Suprapubic skin (tissue), 4 donors: ENCODE measurements around the gene CCNA2. TPM values are rescaled to one million over a fixed set of nuclear protein-coding genes. Genes with fewer than 3 reads are reported as not detected.
A peak's percentile ranks its signal among the peaks of the same experiment; 100 is the strongest.

Experiments
- DNase-seq, 2 donors: peaks; one replicate each; pipeline ENCODE4 v3.0.0-alpha.2; 2019; ENCODE audit warnings: low spot score in 2 of 2
- H3K27ac ChIP-seq: fragments of 200-600 bp; sonication (generic); one replicate; pipeline ENCODE4 v1.5.1; 2019
- H3K27me3 ChIP-seq: fragments of 200-600 bp; sonication (generic); one replicate; pipeline ENCODE4 v1.5.1; 2019
- H3K36me3 ChIP-seq: fragments of 200-600 bp; sonication (generic); one replicate; pipeline ENCODE4 v1.5.1; 2019
- H3K4me1 ChIP-seq: fragments of 200-600 bp; sonication (generic); one replicate; pipeline ENCODE4 v1.5.1; 2019
- H3K4me3 ChIP-seq: fragments of 200-600 bp; sonication (generic); one replicate; pipeline ENCODE4 v1.5.1; 2019; ENCODE audit warnings: mild to moderate bottlenecking
- H3K9me3 ChIP-seq: fragments of 200-600 bp; sonication (generic); one replicate; pipeline ENCODE4 v1.5.1; 2019
- CTCF ChIP-seq, 2 donors: fragments of 200-600 bp in 1 of 2; fragments of 450-650 bp in 1 of 2; sonication (generic) in 1 of 2; IDR thresholded peaks; one replicate each; pipeline ENCODE4 v1.5.1; 2016 to 2019; ENCODE audit warnings: antibody characterized with exemption in 2 of 2, mild to moderate bottlenecking in 1 of 2, moderate library complexity in 1 of 2
- EP300 ChIP-seq: sonication (generic); formaldehyde crosslinking; IDR thresholded peaks from one replicate; pipeline ENCODE4 v1.6.1; 2017; ENCODE audit warnings: antibody characterized with exemption
- POLR2A ChIP-seq, 2 donors: fragments of 450-650 bp; IDR thresholded peaks; one replicate each; pipeline ENCODE4 v1.6.1; 2017; ENCODE audit warnings: antibody characterized with exemption in 2 of 2, mild to moderate bottlenecking in 2 of 2, moderate library complexity in 2 of 2
- POLR2AphosphoS5 ChIP-seq, 3 donors: sonication (generic); formaldehyde crosslinking; IDR thresholded peaks; one replicate each; pipeline ENCODE4 v1.6.1; 2017; ENCODE audit warnings: antibody characterized with exemption in 3 of 3
- WGBS: methylation state at CpG from one replicate; pipeline ENCODE4 v1.1.5; 2018; 5-methylcytosine and 5-hydroxymethylcytosine counted together
- total RNA-seq, 4 donors: library from RNA; depleted of rRNA; stranded (reverse); fragments of >200 nt; gene quantifications; one replicate each; pipeline ENCODE4 v1.1.0, GENCODE V29; 2016

Gene CCNA2
- 1 to 10 TPM; 4.8 to 8.8 (median 6.1) TPM for total RNA-seq

GRCh38 chr4:121823505-121824170 is at the start of gene CCNA2:
Gene CCNA2 (minus strand): TSS chr4:121823883. CDS start chr4:121823628, 255 bp downstream.
- peak in 1 of 2 donors; percentile 33 for TF ChIP-seq POLR2A (IDR thresholded peaks at IDR 0.05)
- TF ChIP-seq CTCF (IDR thresholded peaks at IDR 0.05) = no peak
- TF ChIP-seq POLR2AphosphoS5 (IDR thresholded peaks at IDR 0.05) = peak in 2 of 3 donors; percentile 7 to 54
- no peak for TF ChIP-seq EP300
- H3K27me3 ChIP-seq = no peaks in the 10 kb centered on the region
- no peaks in the 10 kb centered on the region for H3K9me3 ChIP-seq
- peaks cover 15% of the 10 kb centered on the region for H3K4me1 ChIP-seq
- under 1% methylated on average over 37 of the region's 63 CpGs for WGBS
- H3K4me3 ChIP-seq = peak within 1 kb of the TSS; percentile 89
- H3K36me3 ChIP-seq = peaks cover 10% of the 10 kb centered on the region
- peak within 1 kb of the TSS; percentile 82 for H3K27ac ChIP-seq
- peak; percentile 97 to 98 for DNase-seq

- Histone ChIP-seq H3K27ac (peak within 1 kb of the TSS; percentile 55), H3K9me3 (no peaks in the 10 kb centered on the region), H3K27me3 (peaks cover 3% of the 10 kb centered on the region), H3K4me1 (peaks cover 15% of the 10 kb centered on the region), H3K36me3 (no peaks in the 10 kb centered on the region), H3K4me3 (peak within 1 kb of the TSS; percentile 66)
- under 1% methylated on average over 34 of the region's 58 CpGs for WGBS
- peak; percentile 97 to 98 for DNase-seq
- TF ChIP-seq POLR2A (IDR thresholded peaks at IDR 0.05) (peak in 1 of 2 donors; percentile 11), CTCF (IDR thresholded peaks at IDR 0.05) (no peak)
These were observed 46.4 kb upstream of the CCNA2 start, which contains the start of gene BBS7 for GRCh38 chr4:121869841-121870822. Gene BBS7 (minus strand): TSS chr4:121870474. CDS start chr4:121870313, 161 bp downstream.

DNA sequence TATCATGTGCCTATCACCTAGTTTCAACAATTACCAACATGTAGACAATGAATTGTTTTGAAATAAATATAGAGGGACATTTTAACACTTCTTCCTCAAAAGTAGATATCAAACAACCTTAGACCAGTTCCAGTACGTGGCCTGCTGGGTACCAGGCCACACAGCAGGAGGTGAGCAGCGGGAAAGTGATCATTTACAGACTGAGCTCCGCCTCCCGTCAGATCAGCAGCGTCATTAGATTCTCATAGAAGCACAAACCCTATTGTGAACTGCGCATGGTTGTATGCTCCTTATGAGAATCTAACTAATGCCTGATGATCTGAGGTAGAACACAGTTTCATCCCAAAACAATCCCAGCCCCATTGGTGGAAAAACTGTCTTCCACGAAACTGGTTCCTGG is 40.1 kb upstream of the CCNA2 start:
- Histone ChIP-seq H3K4me1 (no peaks in the 10 kb centered on the region), H3K36me3 (peaks cover 38% of the 10 kb centered on the region), H3K9me3 (no peaks in the 10 kb centered on the region), H3K4me3 (no peak overlapping the region), H3K27me3 (no peaks in the 10 kb centered on the region), H3K27ac (no peak overlapping the region)
- TF ChIP-seq POLR2A (IDR thresholded peaks at IDR 0.05) (no peak), POLR2AphosphoS5 (IDR thresholded peaks at IDR 0.05) (no peak), CTCF (IDR thresholded peaks at IDR 0.05) (no peak)
- no peak for DNase-seq
- 93% methylated on average over 7 of the region's 7 CpGs for WGBS

DNA sequence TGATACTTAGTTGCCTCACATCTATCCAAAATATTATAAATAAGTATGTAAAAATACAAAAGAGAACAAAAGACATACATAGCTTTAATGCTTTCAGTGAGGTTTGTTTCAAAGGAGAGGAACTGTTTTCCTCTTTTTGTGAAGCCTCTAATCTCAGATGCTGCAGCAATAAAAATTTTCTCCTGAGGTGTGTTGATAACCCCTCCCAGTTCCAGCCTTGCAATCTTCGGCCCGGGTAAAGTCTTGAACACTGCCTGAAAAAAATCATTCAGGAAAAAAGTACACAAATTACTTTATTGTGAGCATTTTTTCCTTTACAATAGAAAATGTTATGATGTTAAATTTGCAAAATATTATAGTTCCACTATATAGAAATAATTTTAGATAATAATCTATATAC is 37.7 kb upstream of the CCNA2 start:
- no peak overlapping the region for H3K4me3 ChIP-seq
- no peak overlapping the region for H3K27ac ChIP-seq
- WGBS = 95% methylated on average over 2 of the region's 2 CpGs
- no peaks in the 10 kb centered on the region for H3K4me1 ChIP-seq
- no peaks in the 10 kb centered on the region for H3K27me3 ChIP-seq
- H3K36me3 ChIP-seq = peaks cover 59% of the 10 kb centered on the region
- TF ChIP-seq CTCF (IDR thresholded peaks at IDR 0.05) (no peak), POLR2AphosphoS5 (IDR thresholded peaks at IDR 0.05) (no peak), POLR2A (IDR thresholded peaks at IDR 0.05) (no peak), EP300 (no peak)
- no peaks in the 10 kb centered on the region for H3K9me3 ChIP-seq
- DNase-seq = no peak

GRCh38 chr4:121860121-121860520 is 36.4 kb upstream of the CCNA2 start:
- peaks cover 60% of the 10 kb centered on the region for H3K36me3 ChIP-seq

More at GRCh38 chr4:121860121-121860520, 36.4 kb upstream of the CCNA2 start:
- no peak overlapping the region for H3K27ac ChIP-seq
- no peaks in the 10 kb centered on the region for H3K4me1 ChIP-seq
- H3K4me3 ChIP-seq = no peak overlapping the region
- TF ChIP-seq POLR2AphosphoS5 (IDR thresholded peaks at IDR 0.05) = no peak
- no peaks in the 10 kb centered on the region for H3K27me3 ChIP-seq
- DNase-seq = no peak
- H3K9me3 ChIP-seq = no peaks in the 10 kb centered on the region
